DMS153 treated with DMSO at 0.1 percent for 48 hours (cell line): Measurements from ENCODE around the gene HDLBP.

Source experiments
- DNase-seq: peaks from one replicate; lab custom pipeline; 2025; ENCODE audit not compliant: unreplicated experiment; lab: John Stamatoyannopoulos, UW

HDLBP gene

GRCh38 chr2:241254904-241255351 is 60.5 kb downstream of the HDLBP start:
- no peak for DNase-seq

DNA sequence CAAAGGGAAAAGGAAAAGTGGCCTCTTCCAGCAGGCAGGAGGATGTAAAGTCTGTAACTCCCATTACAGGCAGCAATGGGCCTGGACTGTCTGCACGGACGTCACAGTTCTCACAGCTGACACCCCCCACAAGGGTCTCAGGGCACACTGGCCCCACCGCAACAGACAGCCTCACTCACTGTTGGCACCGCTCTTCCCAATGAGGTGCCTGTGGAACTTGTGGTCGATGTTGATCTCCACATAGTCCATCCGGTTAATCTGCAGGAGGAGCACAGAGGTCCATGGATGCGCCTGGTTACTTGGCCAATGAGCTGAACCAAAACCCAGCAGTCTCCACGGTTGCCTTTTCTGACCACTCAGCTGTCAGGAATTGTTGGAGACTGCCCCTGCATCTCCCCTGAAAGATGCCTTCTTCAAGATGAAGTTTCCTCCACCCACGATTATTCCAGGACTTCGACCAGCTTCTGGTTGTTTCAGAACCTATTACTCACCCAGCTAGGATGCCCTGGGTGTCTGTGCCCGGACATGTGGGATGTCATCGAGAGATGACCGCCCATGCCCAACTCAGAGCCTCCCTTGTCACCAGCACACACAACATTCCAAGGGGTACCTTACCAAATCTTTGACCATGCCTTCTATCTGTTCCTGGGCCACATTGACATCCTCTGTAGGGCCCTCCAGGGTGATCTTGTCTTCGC is 62.5 kb downstream of the HDLBP start:
- no peak for DNase-seq

DNA sequence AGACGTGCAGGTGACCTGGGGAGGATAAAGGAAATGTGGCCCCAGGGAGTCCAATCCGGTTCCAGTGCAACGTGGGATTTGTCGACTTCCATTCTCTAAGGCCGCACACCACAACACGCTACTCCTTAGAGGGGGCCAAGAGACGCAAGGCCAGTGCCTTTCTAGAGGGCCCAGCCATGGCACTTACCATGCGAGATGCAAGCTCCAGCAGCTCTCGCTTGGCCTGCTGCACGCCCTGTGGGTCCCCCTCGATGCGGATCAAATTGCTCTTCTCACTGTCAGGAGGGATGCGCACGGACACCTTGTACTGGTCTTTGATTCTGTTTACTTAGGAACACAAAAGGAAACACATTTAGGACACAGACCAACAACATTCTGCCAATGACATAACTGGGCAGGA is 65.8 kb downstream of the HDLBP start:
- DNase-seq = no peak

- no peak for DNase-seq
Observed at GRCh38 chr2:241248897-241249296, 66.6 kb downstream of the HDLBP start.

DNA sequence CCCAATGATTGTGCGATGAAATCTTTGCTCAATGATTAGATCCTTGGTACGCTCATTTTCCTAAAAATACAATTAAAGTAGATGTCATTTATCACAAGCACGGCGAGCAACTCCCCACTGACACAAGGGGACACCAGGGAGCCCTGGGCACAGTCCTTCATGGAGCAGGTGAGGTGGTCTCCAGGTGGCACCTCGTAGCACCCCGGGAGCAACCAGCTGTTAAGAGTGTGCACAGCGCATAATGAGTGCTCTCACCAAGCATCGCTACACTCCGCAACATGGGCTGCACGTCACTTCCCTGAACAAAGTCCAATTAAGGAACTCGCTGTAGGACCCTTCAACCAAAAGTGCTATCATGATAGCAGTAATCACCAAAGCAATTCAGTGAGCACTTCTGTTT is 67.2 kb downstream of the HDLBP start:
- no peak for DNase-seq

- no peak for DNase-seq
Observed at GRCh38 chr2:241244368-241244767, 71.1 kb downstream of the HDLBP start.

- no peak for DNase-seq
Observed at GRCh38 chr2:241242306-241242705, 73.2 kb downstream of the HDLBP start.

- DNase-seq = no peak
Observed at GRCh38 chr2:241241669-241242068, 73.8 kb downstream of the HDLBP start.

DNA sequence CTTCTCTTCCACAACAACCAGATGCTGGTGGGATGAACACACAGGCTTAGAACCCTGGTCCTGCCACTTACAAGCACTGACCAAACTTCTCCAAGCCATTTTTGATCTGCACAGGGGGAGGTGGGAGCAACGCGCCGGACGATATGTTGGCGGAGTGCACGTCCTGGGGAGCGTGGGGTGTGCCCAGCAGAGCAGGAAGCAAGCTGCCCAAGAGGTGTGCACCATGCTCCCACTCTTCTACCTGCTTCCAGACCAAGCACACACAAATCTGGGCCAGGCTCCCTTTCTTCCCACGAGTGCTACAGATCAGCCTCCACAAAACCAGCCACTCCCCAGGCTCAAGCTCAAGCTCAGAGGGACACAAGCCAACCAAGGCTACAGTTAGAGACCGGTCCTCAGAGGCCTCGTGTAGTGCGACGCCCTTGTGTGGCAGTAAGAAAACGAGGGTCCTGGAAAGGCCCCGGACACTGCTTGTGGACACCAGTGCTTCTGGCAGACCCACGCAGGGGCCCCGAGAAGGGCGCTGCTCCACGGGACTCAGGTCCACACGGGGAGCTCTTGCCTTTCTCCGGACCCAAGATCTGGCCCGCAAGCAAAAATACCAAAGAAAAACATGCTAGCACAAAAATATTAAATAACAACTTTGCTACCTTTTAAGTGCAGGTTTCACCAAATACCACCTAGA is 75.0 kb downstream of the HDLBP start:
- no peak for DNase-seq

- DNase-seq = no peak
Observed at GRCh38 chr2:241239552-241240202, 75.8 kb downstream of the HDLBP start.

DNA sequence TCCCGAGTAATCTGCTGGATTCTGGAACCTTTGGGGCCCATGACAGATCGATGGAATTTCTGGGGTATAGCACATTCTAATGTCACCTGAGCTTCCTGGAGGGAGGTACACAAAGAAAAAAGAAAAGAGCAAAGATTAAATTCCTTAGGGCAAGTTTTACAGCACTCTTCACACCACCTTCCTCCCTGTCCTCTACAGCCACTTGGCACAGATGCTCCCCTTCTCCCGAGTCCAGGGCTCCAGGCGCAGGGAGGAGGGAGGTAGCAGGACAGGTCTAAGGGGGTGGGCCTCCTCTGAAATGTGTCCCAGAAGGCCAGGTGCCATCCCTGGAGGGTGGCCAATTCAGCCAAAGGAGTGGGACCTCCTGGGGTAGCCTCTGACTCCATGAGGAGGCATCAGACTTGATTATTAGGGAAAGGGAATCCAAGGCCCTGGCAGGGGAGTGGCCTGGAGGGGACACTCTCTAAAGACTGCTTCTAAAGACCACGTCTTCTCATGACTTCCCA is 76.7 kb downstream of the HDLBP start:
- DNase-seq = no peak

GRCh38 chr2:241237949-241238371 is 77.5 kb downstream of the HDLBP start:
- DNase-seq = no peak

GRCh38 chr2:241237047-241237446 is 78.4 kb downstream of the HDLBP start:
- no peak for DNase-seq

DNA sequence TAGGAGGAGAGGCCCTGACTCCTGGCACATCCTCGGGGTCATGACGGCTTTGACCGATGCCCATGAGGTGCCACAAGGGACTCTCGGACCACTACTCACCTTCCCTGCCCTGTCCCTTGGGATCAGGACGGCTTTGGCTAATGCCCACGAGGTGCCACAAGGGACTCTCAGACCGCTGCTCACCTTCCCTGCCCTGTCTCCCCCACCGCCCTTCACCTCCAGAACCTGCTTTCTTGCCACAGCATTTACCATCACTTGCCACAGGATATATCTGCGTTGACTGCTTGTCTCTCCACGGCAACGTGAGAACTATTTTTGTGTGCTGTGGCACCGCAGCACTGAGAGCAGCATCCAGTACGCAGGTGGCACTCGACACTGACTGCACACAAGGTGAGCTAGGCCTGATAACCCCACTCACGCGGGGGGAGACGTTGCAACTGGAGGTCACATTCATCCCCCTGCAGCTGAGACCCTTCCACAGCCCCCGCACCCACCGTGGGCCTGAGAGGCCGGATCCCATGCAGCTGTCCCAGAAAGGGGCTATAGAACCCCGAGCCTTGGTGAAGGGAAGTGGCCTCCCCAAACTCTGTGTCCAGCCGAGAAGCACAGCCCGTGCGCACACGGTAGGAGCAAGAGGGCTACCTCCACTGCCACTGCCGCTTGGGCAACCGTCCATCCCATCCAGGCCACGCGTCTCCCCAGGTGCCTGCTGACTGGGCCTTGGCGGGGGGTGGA is 79.4 kb downstream of the HDLBP start:
- DNase-seq = no peak

DNA sequence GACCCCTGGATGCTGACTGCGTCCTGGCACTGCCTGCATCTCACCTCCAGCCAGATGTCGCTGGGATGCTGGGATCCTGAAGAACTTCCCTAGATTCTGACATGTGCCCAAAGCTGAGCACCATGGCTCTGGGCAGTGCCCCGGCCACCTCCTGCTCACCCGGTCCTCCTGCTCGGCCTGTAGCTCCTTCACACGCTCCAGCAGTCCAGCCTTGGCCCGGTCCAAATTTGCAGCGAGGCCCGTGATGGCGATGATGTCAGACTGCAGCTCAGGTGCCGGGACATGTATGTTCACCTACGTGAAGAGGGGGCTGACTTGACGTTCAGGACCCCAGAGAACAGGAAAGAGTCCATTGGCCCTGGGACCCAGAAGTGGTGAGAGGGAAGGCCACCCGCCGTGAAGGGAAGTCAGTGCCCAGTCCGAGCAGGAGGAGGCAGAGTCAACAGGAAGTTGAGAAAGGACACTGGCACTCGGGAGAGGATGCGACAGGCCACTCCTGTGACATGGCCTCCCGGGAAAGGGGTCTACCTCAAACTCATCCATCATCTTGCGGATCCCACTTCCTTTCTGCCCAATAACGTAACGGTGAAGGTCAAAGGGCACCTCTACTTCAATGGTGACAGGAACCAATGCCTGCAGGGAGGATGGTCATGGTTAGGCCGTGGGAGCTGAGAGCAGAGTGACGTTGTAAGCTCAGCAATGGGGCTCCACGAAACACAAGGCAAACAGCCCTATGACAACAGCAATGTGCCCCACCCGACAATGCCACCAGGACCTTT is 80.3 kb downstream of the HDLBP start:
- DNase-seq = no peak

DNA sequence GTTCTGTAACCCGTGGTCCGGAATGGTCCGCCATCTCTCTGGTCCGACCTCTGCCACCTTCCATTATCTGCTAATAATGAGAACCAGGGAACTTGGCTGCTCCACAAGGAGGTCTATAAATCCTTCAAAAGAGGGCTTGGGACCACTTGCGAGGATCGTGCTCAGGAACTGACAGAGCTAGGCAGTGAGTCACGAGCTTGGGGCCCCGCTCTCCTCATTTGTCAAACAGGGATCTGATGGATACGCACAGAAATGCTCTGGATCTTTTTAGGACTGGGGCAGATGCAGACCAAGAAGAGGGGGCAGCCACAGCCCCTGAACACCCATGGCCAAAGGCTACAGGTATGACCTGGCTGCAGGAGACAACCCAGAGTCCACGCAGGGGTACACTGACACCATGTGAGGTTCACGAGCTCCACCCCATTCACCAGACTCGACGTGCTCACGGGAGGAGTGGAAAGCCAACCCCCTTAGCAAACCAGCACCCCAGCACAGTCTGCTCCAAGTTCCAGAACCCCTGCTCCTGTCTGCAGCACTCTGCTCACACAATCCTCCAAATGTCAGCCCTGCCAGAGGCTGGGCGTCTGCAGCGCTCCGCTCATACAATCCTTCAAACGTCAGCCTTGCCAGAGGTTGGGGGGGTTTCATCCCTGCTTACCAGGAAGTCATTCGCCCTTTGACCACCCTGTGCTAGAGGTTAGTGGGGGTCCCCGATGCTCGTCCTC is 81.2 kb downstream of the HDLBP start:
- DNase-seq = no peak

- no peak for DNase-seq
Observed at GRCh38 chr2:241232736-241233575, 82.5 kb downstream of the HDLBP start.

- DNase-seq = no peak
Observed at GRCh38 chr2:241230435-241230834, 85.0 kb downstream of the HDLBP start.
